ENCODE measurements around the gene TMEM117. TPM values are rescaled to one million over a fixed set of nuclear protein-coding genes. Genes with fewer than 3 reads are reported as not detected.
A peak's percentile ranks its signal among the peaks of the same experiment; 100 is the strongest.

TMEM117 gene
- total RNA-seq (1 to 10 TPM; 5.8 to 6.5 TPM), total RNA-seq (6.1 reads per million in 2 donors)

- ATAC-seq: peak; percentile 71
- peaks cover 42% of the 10 kb centered on the region for H3K4me1 Mint-ChIP-seq
- no peaks in the 10 kb centered on the region for H3K9me3 ChIP-seq (ENCODE audit: control insufficient read depth, low read length, poor library complexity, severe bottlenecking)
- peak; percentile 41 to 51 (median 48) for DNase-seq
- peak within 1 kb of the TSS; percentile 92 for H3K27ac Mint-ChIP-seq
- peaks cover 3% of the 10 kb centered on the region for H3K36me3 Mint-ChIP-seq (ENCODE audit: low read depth)
- no peaks in the 10 kb centered on the region for H3K27me3 Mint-ChIP-seq
- H3K4me3 Mint-ChIP-seq: peak within 1 kb of the TSS; percentile 90
These were observed at the start of gene TMEM117 for GRCh38 chr12:43835656-43836474. TSS of gene TMEM117 (plus strand) at chr12:43836081.

DNA sequence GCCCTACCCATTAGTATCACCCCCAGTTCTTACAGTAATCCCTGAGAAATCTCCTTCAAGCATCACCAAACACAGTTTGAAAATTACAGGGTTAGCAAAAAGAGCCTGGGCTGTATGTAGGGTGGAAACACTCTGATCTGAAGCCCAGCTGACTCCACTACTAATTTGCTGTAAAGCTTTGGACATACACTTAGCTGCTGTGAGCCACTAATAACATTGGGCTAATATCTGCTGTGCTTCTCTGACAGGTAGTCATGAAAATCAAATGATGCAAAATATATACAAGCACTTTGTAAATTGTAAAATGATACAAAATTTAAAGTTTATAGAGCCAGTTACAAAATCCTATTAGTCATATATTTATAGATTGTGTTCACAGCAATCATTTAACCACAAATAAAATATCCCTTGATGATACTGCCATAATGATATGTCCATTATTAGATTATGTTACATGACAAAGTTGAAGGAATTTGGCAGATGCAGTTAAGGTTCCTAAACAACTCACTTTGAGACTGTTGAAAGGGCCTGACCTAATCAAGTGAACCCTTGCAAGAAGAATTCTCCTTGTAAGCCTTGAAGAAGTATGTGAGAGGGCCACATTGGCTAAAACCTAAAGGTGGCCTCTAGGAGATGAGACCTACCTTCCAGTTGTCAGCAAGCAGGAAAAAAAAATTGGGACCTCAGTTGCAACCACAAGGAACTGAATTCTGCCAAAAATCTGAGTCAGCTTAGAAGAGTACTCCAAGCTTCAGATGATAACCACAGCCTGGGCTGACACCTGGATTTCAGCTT, 48.8 kb upstream of the TMEM117 start:
- Mint-ChIP-seq H3K27me3 (no peaks in the 10 kb centered on the region), H3K4me3 (no peak overlapping the region), H3K4me1 (no peaks in the 10 kb centered on the region), H3K36me3 (ENCODE audit: low read depth) (peaks cover 3% of the 10 kb centered on the region), H3K27ac (no peak overlapping the region)
- ATAC-seq (no peak), DNase-seq (no peak)
- no peaks in the 10 kb centered on the region for H3K9me3 ChIP-seq (ENCODE audit: control insufficient read depth, low read length, poor library complexity, severe bottlenecking)

GRCh38 chr12:43789941-43790340, 45.9 kb upstream of the TMEM117 start:
- no peaks in the 10 kb centered on the region for H3K9me3 ChIP-seq (ENCODE audit: control insufficient read depth, low read length, poor library complexity, severe bottlenecking)
- H3K27ac Mint-ChIP-seq: no peak overlapping the region
- no peaks in the 10 kb centered on the region for H3K4me1 Mint-ChIP-seq
- no peaks in the 10 kb centered on the region for H3K27me3 Mint-ChIP-seq
- DNase-seq: no peak
- no peaks in the 10 kb centered on the region for H3K36me3 Mint-ChIP-seq (ENCODE audit: low read depth)
- ATAC-seq: no peak
- no peak overlapping the region for H3K4me3 Mint-ChIP-seq

DNA sequence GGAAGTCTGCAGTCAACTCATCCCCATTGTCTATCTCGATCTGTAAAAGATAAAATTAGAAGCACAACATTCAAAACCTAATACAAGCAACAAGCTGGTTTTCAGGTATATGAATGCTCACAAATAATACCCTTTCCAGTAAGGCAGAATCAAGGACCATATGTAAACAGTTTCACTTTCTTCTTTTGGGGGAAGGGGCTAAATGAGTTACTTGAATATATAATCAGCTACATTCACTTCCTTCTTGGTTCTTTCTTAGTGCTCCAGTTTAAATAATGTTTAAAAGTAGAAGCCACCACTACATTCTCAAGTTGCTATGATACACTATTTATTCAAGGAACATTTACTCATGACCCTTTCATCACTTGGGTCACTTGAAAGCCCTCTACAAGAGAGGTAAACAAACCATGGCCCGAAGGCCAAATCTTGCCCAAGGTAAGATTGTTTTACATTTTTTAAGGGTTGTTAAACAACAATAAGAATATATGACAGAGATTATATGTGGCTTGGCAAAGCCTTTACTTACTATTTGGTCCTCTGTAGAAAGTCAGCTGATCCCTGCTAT, 40.1 kb upstream of the TMEM117 start:
- Mint-ChIP-seq H3K27ac (no peak overlapping the region), H3K4me1 (no peaks in the 10 kb centered on the region), H3K36me3 (ENCODE audit: low read depth) (no peaks in the 10 kb centered on the region), H3K4me3 (no peak overlapping the region), H3K27me3 (no peaks in the 10 kb centered on the region)
- no peak for DNase-seq
- ATAC-seq: no peak
- no peaks in the 10 kb centered on the region for H3K9me3 ChIP-seq (ENCODE audit: control insufficient read depth, low read length, poor library complexity, severe bottlenecking)

- no peaks in the 10 kb centered on the region for H3K36me3 Mint-ChIP-seq (ENCODE audit: low read depth)
- H3K27me3 Mint-ChIP-seq: no peaks in the 10 kb centered on the region
- H3K4me3 Mint-ChIP-seq: no peak overlapping the region
- no peak overlapping the region for H3K27ac Mint-ChIP-seq
- no peak for DNase-seq
- no peaks in the 10 kb centered on the region for H3K4me1 Mint-ChIP-seq
- no peak for ATAC-seq
- H3K9me3 ChIP-seq (ENCODE audit: control insufficient read depth, low read length, poor library complexity, severe bottlenecking): no peaks in the 10 kb centered on the region
These were observed 38.2 kb upstream of the TMEM117 start for GRCh38 chr12:43797561-43798217.

- ATAC-seq (peak; percentile 29), DNase-seq (no peak)
- H3K9me3 ChIP-seq (ENCODE audit: control insufficient read depth, low read length, poor library complexity, severe bottlenecking): no peaks in the 10 kb centered on the region
- Mint-ChIP-seq H3K4me3 (peak overlapping the region; percentile 98), H3K4me1 (peaks cover 16% of the 10 kb centered on the region), H3K27ac (peak overlapping the region; percentile 96), H3K27me3 (no peaks in the 10 kb centered on the region), H3K36me3 (ENCODE audit: low read depth) (peaks cover 3% of the 10 kb centered on the region)
These were observed 30.6 kb upstream of the TMEM117 start for GRCh38 chr12:43805149-43805859.

- no peaks in the 10 kb centered on the region for H3K9me3 ChIP-seq (ENCODE audit: control insufficient read depth, low read length, poor library complexity, severe bottlenecking)
- DNase-seq (peak; percentile 76 to 80 (median 79)), ATAC-seq (peak; percentile 92)
- Mint-ChIP-seq H3K36me3 (ENCODE audit: low read depth) (peaks cover 3% of the 10 kb centered on the region), H3K4me1 (peaks cover 16% of the 10 kb centered on the region), H3K27ac (peak within 1 kb of the TSS; percentile 96), H3K4me3 (peak within 1 kb of the TSS; percentile 98), H3K27me3 (no peaks in the 10 kb centered on the region)
These were observed 29.8 kb upstream of the TMEM117 start, which contains the start of gene TWF1 for GRCh38 chr12:43805860-43806736. TSS of gene TWF1 (minus strand) at chr12:43806317. CDS start at chr12:43806245, 72 bp downstream.

DNA sequence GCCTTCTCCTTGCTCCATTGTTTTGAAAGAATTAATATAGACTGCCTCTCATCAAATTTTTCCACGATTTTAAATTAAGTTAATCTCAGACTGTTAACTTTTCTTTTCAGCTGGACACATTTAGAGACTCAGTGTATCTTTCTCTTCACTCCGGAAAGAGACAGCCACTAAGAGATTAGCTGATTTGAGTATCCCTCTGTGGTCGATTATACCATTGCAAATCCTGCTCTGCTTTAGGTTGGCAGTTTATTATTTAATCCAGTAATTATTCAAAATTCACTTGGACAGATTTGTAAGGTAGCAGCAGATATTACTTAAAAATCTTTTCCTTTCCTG, 29.2 kb upstream of the TMEM117 start:
- ATAC-seq (no peak), DNase-seq (no peak)
- H3K9me3 ChIP-seq (ENCODE audit: control insufficient read depth, low read length, poor library complexity, severe bottlenecking): no peaks in the 10 kb centered on the region
- H3K4me1 Mint-ChIP-seq: peaks cover 16% of the 10 kb centered on the region
- H3K4me3 Mint-ChIP-seq: peak overlapping the region; percentile 98
- no peaks in the 10 kb centered on the region for H3K27me3 Mint-ChIP-seq
- peaks cover 3% of the 10 kb centered on the region for H3K36me3 Mint-ChIP-seq (ENCODE audit: low read depth)
- H3K27ac Mint-ChIP-seq: peak overlapping the region; percentile 96

GRCh38 chr12:43807386-43807785, 28.5 kb upstream of the TMEM117 start:
- Mint-ChIP-seq H3K27ac (peak overlapping the region; percentile 96), H3K4me3 (peak overlapping the region; percentile 98), H3K27me3 (no peaks in the 10 kb centered on the region), H3K4me1 (peaks cover 16% of the 10 kb centered on the region), H3K36me3 (ENCODE audit: low read depth) (peaks cover 3% of the 10 kb centered on the region)
- no peak for DNase-seq
- H3K9me3 ChIP-seq (ENCODE audit: control insufficient read depth, low read length, poor library complexity, severe bottlenecking): no peaks in the 10 kb centered on the region
- ATAC-seq: no peak

DNA sequence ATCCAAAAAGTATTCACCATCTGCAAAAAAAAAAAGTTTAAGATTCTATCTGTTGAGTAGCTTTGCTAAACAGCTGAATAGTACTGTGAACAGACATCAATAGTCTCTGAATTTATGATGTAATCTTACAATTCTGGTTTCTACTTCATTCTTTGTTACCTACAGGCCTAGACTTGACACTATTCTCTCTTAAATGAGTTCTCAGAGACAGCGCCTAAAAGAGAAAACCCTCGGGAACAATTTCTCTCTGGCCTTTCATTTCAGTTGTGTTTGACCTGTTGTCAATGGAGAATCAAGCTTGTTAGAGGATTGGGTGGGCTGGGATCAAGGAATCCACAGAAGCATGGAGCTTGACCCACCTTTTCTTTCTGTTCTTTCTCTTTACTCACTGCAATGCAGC, 23.8 kb upstream of the TMEM117 start:
- no peak overlapping the region for H3K4me3 Mint-ChIP-seq

GRCh38 chr12:43812926-43813325, 23.0 kb upstream of the TMEM117 start:
- Mint-ChIP-seq H3K27ac (no peak overlapping the region), H3K4me1 (peaks cover 15% of the 10 kb centered on the region), H3K36me3 (ENCODE audit: low read depth) (no peaks in the 10 kb centered on the region), H3K27me3 (no peaks in the 10 kb centered on the region), H3K4me3 (no peak overlapping the region)
- no peaks in the 10 kb centered on the region for H3K9me3 ChIP-seq (ENCODE audit: control insufficient read depth, low read length, poor library complexity, severe bottlenecking)
- DNase-seq: no peak
- no peak for ATAC-seq

More for the DNA sequence above, 23.8 kb upstream of the TMEM117 start:
- H3K36me3 Mint-ChIP-seq (ENCODE audit: low read depth): no peaks in the 10 kb centered on the region
- no peak overlapping the region for H3K27ac Mint-ChIP-seq
- H3K9me3 ChIP-seq (ENCODE audit: control insufficient read depth, low read length, poor library complexity, severe bottlenecking): no peaks in the 10 kb centered on the region
- ATAC-seq: no peak
- no peaks in the 10 kb centered on the region for H3K27me3 Mint-ChIP-seq
- DNase-seq: no peak
- H3K4me1 Mint-ChIP-seq: peaks cover 19% of the 10 kb centered on the region

DNA sequence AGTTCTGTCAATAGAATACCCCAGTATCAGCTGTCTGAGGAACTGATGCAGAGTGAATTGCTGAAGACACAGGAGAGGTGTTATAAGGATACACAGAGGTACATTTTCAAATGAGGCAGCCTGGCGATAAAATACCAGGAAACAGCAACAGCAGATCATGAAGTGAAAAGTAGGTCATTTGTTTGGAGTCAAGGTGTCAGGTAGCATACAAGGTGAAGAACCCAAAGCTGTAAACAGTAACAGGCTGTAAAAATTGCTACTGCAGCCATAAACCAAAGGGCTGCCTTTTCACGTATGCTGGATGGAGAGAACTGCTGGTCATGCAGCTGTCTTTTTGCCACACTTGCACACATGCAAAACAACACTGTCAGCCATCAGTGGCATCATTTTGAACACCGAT, 20.5 kb upstream of the TMEM117 start:
- Mint-ChIP-seq H3K4me3 (no peak overlapping the region), H3K36me3 (ENCODE audit: low read depth) (no peaks in the 10 kb centered on the region), H3K27ac (no peak overlapping the region), H3K27me3 (peaks cover 5% of the 10 kb centered on the region), H3K4me1 (peaks cover 15% of the 10 kb centered on the region)
- DNase-seq (no peak), ATAC-seq (no peak)
- H3K9me3 ChIP-seq (ENCODE audit: control insufficient read depth, low read length, poor library complexity, severe bottlenecking): no peaks in the 10 kb centered on the region
